ENCODE measurements around the gene SIK3. TPM values are rescaled to one million over a fixed set of nuclear protein-coding genes. Genes with fewer than 3 reads are reported as not detected.
"Not testable (repeated sequence)": the region's sequence is repeated elsewhere in the genome, so short reads cannot be mapped to it uniquely, and the experiment has no call there.

SIK3 gene
- total and polyA plus RNA-seq, 12 donors, result 9.9 to 47.3 (median 36.5) TPM

DNA sequence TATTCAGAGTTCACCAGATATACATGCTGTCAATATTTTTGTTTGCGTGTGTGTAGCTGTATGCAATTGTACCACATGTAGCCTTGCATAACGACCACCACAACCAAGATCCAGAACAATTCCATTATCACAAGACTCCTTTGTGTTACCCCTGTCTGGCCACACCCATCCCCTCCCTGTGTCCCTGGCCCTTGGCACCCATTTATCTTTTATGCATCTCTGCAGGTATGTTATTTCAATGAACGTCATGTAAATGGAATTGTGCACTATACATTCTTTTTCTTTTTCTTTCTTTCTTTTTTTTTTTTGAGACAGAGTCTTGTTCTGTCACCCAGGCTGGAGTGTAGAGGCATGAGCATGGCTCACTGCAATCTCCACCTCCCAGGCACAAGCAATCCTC is 36.2 kb upstream of the SIK3 start:
- intact Hi-C loops (cut with DNase I), result loop anchor here in 4 of 10 donors (5.0 kb wide), 1 partner anchor 73 kb away; no protein-coding TSS in a partner anchor
- H3K4me3 ChIP-seq, result no peak overlapping the region
- DNase-seq (no peak), ATAC-seq (no peak)
- TF ChIP-seq, protein P1, sequence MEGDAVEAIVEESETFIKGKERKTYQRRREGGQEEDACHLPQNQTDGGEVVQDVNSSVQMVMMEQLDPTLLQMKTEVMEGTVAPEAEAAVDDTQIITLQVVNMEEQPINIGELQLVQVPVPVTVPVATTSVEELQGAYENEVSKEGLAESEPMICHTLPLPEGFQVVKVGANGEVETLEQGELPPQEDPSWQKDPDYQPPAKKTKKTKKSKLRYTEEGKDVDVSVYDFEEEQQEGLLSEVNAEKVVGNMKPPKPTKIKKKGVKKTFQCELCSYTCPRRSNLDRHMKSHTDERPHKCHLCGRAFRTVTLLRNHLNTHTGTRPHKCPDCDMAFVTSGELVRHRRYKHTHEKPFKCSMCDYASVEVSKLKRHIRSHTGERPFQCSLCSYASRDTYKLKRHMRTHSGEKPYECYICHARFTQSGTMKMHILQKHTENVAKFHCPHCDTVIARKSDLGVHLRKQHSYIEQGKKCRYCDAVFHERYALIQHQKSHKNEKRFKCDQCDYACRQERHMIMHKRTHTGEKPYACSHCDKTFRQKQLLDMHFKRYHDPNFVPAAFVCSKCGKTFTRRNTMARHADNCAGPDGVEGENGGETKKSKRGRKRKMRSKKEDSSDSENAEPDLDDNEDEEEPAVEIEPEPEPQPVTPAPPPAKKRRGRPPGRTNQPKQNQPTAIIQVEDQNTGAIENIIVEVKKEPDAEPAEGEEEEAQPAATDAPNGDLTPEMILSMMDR (IDR thresholded peaks at IDR 0.05), result no peak
- no peak overlapping the region for H3K27ac ChIP-seq
- H3K9me3 ChIP-seq, result no peaks in the 10 kb centered on the region
- 67 to 70% methylated on average over 2 to 3 of the region's 3 CpGs for WGBS, 2 donors
- no peaks in the 10 kb centered on the region for H3K27me3 ChIP-seq
- H3K4me1 ChIP-seq, result peaks cover 0 to 2% (median 0%) of the 10 kb centered on the region in 9 donors
- no peaks in the 10 kb centered on the region for H3K36me3 ChIP-seq

- Histone ChIP-seq H3K4me3 (no peak overlapping the region), H3K4me1 (no peaks in the 10 kb centered on the region), H3K27ac (no peak overlapping the region), H3K9me3 (no peaks in the 10 kb centered on the region), H3K27me3 (no peaks in the 10 kb centered on the region), H3K36me3 (no peaks in the 10 kb centered on the region)
- DNase-seq (no peak), ATAC-seq (no peak)
- 92 to 98% methylated on average over 7 of the region's 7 CpGs for WGBS, 2 donors
- intact Hi-C loops (cut with DNase I), result loop anchor here in 4 of 10 donors (5.0 kb wide), 1 partner anchor 76 kb away; no protein-coding TSS in a partner anchor
- TF ChIP-seq, protein P1 (IDR thresholded peaks at IDR 0.05), result no peak
Measured at GRCh38 chr11:117130879-117131278, 32.7 kb upstream of the SIK3 start.

- not testable (repeated sequence) for DNase-seq, H3K4me1 ChIP-seq, H3K36me3 ChIP-seq, ATAC-seq, H3K27me3 ChIP-seq, H3K9me3 ChIP-seq, H3K4me3 ChIP-seq, H3K27ac ChIP-seq
- 91 to 96% methylated on average over 5 to 7 of the region's 7 CpGs for WGBS, 2 donors
- intact Hi-C loops (cut with DNase I), result loop anchor here in 4 of 10 donors (5.0 kb wide), 1 partner anchor 77 kb away; no protein-coding TSS in a partner anchor
Measured at GRCh38 chr11:117130396-117130795, 32.2 kb upstream of the SIK3 start.

- intact Hi-C loops (cut with DNase I), result loop anchor here in 1 of 10 donors (10.0 kb wide), 1 partner anchor 97 kb away; no protein-coding TSS in a partner anchor
- DNase-seq (no peak), ATAC-seq (no peak)
- WGBS, 2 donors, result 79 to 82% methylated on average over 4 of the region's 4 CpGs
- TF ChIP-seq, protein P1 (IDR thresholded peaks at IDR 0.05), result no peak
- Histone ChIP-seq H3K9me3 (no peaks in the 10 kb centered on the region), H3K36me3 (no peaks in the 10 kb centered on the region), H3K4me1 (no peaks in the 10 kb centered on the region), H3K4me3 (no peak overlapping the region), H3K27me3 (no peaks in the 10 kb centered on the region), H3K27ac (no peak overlapping the region)
Measured at GRCh38 chr11:117128289-117128688, 30.1 kb upstream of the SIK3 start.

- ATAC-seq, result no peak
- H3K9me3 ChIP-seq, result no peaks in the 10 kb centered on the region
- no peaks in the 10 kb centered on the region for H3K36me3 ChIP-seq
- no peak for DNase-seq
- intact Hi-C loops (cut with DNase I), result loop anchor here in 1 of 10 donors (10.0 kb wide), 1 partner anchor 97 kb away; no protein-coding TSS in a partner anchor
- TF ChIP-seq, protein P1 (IDR thresholded peaks at IDR 0.05), result no peak
- H3K4me3 ChIP-seq, result no peak overlapping the region
- H3K4me1 ChIP-seq, result no peaks in the 10 kb centered on the region
- WGBS, 2 donors, result 80 to 87% methylated on average over 6 of the region's 6 CpGs
- H3K27ac ChIP-seq, result no peak overlapping the region
- no peaks in the 10 kb centered on the region for H3K27me3 ChIP-seq
Measured at GRCh38 chr11:117127171-117127901, 29.1 kb upstream of the SIK3 start.
